Femur (tissue), 1 donor: ENCODE measurements around the gene GMDS.

Experiments used
- DNase-seq: peaks from one replicate; pipeline ENCODE4 v3.0.0-alpha.2; 2017

The GMDS gene

DNA sequence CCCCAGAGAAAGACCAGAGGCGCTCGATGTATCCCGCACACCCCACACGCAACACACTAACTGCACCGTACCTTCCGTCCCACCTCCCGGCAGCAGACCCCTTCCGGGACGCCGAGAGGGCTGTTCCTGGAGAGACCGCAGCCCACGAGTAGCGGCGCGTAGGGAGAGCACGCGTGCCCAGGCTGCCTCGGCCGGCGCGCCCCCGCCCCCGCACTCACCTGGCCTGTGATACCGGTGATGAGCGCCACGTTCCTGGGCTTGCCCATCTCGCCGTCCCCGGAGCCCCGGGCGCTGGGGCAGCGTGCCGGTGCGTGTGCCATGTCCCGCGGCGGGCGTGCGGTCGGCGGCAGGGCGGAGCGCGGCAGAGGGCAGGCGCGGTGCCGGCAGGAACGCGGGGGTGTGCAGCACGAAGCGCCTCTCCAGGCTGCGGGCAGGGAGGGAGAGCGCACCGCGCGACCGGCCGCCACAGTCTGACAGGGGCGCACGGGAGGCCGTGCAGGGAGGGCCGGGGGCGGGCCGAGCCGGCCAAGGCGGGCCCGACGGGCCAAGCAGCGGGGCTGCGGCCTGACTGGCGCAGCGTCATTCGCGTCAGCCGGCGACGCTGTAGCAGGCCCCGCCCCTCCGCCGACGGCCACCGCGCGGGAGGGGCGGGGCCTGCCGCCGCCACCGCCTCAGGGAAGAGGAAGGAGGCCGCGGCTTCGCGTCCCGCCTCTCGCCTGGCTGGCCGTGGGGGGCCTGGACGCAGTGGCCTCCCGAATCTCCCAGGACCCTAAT, at the start of gene GMDS:
Gene GMDS (minus strand): TSS at position 503 of the 774 bp plus-strand sequence.
- DNase-seq: peak; percentile 94

DNA sequence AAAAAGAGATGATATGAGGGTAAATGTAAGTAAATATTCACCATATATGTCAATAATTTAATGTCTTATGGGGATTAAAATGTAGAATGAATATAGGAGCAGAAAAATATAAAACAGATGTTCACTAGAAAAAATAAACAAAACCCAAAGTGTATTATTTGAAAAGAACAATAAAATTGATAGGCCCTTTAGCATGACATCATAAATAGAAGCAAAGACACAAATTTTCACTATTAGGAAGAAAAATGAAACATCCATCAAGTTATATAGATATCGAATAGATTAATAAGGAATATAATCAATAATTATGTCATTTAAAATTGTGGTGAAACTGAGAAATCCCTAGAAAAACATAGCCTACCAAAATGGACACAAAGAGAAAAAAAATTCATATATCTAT, 40.1 kb upstream of the GMDS start:
- no peak for DNase-seq

DNA sequence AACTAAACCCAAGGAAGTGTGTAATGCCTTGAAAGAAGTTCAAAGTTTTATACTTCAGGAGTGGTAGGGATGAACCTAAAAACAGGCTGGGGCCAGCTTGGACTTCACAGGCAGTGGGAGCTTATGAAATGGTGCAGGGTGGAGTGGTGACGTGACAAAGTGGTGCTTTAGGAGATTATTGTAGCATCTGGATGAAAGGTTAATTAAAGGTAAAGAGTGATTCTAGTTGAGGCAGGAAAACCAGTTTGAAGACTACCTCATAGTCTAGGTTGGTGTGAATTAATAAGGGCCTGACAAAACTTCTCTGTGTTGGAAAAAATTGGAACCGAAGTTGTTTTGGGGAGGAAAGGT, 30.5 kb upstream of the GMDS start:
- DNase-seq: no peak

GRCh38 chr6:2274981-2275891, 29.8 kb upstream of the GMDS start:
- DNase-seq: no peak

- no peak for DNase-seq
Measured at GRCh38 chr6:2272696-2273095, 27.3 kb upstream of the GMDS start.

- no peak for DNase-seq
Measured at GRCh38 chr6:2270054-2270453, 24.6 kb upstream of the GMDS start.

DNA sequence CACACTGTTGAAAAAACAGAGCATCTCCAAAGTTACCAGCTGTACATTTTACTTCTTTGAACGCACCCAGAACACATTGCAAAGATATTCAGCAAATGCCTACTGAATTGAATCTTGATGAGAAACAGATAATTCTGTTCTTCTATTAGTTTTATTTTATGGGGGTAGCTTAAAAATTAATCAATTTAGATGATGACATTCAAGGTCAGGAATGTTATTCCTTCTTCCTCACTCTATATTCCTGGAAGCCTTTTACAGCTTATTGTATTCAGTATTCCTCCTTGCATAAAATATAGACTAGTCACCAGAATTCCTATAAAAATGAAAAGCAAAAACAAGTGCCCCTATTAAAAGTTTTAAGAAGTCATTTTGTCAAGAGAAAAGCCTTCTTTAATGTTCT, 21.4 kb upstream of the GMDS start:
- no peak for DNase-seq

DNA sequence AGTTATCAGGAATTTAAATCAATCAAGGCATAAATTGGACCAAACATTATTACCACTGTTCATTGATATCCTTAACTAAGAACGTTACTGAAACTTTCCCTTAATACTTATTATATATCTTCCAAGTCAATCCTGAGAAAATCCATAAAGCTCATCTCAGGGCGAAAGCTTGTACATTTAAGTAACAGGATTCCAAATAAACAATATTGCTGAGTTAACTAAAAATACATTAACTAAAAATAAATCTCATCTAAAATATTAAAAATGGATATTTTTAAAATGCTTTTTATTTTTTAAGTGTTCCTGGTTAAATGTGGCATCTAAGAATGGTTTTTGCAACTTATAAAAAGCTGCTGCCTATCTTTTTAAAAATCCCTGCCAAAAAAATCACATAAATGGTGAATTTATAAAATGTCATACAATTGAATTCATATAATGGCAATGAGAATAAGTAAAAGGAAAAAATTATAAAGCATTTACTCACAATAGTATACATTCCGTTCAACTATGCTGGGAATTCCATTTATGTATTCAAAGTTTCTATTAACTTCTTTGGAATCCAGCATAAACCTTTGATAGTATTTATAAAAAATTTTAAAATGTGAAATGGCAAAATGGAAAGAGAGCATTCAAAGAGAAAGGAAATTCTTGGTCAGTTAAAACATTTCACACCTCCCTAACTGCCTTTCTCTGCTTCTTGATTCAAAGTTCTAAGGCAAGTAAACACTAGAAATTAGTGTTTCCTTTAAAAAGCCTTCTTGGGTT, 20.8 kb upstream of the GMDS start:
- no peak for DNase-seq

DNA sequence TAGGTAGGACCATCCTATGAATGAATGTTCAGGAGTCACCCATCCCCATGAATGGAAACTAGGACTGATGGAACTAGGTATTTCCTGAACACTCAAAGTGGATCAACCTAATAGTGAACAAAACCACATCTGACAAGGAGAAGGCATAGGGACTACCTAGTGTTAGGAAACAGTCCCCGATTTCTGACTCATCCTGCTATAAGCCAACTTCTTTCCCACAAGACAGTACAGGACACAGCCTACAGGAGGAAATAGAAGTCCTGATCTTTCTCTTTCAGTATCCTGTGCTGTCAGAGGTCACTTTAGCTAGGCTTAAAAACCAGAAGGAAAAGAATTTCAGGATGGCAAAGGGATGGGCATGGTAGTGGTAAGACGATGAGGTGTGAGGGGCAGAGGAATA, 19.5 kb upstream of the GMDS start:
- DNase-seq: no peak

GRCh38 chr6:2263896-2264295, 18.5 kb upstream of the GMDS start:
- no peak for DNase-seq

DNA sequence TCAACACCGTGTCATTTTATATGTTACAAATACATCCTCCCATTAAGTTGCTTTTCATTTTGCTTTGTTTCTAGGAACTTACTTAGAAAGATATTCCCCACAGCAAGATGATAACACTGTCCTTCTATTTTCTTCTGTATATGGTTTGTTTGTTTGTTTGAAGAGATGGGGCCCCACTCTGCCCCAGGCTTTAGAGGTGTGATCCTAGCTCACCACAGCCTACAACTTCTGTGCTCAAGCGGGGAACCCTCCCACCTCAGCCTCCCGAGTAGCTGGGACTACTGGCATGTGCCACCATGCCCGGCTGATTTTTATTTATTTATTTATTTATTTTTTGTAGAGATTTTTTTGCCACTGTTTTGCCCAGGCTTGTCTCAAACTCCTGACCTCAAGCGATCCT, 14.2 kb upstream of the GMDS start:
- no peak for DNase-seq

GRCh38 chr6:2259002-2259494, 13.6 kb upstream of the GMDS start:
- no peak for DNase-seq

DNA sequence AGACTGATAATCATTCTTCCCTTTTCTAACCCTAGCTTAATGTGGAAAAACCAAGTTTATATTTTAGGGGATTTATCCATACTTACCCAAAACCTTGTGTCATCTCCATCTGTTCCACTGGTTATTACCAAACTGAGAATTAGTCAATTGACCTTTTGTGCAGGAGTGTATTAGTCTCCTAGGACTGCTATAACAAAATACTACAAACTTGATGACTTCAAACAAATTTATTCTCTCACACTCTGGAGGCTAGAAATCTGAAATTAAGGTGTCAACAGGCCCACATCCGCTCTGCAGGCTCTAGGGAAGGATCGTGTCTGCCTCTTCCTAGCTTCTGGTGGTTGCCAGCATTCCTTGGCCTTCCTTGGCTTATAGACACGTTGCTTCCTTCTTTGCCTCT, 12.7 kb upstream of the GMDS start:
- no peak for DNase-seq

DNA sequence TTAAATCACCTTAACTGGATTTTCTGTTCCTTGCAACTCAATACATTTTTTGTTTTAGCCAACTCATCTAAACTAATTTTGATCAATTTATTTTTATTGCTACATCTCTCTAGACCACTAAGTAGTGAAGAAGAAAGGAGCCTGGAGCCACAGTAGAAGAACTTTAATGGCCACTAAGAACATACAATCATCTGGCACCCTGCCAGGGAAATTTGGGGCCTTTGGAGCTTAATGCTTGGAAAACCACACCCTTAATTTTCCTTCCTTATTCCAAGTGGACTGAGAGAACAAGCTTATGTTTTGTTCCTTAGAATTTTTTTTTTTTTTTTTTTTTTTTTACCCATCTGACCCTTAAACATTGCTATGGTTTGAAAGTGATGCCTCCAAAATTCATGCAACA, 12.0 kb upstream of the GMDS start:
- no peak for DNase-seq

- no peak for DNase-seq
Measured at GRCh38 chr6:2254747-2255146, 9.3 kb upstream of the GMDS start.

GRCh38 chr6:2249126-2249525, 3.7 kb upstream of the GMDS start:
- DNase-seq: no peak

GRCh38 chr6:2247664-2248063, 2.3 kb upstream of the GMDS start:
- DNase-seq: no peak

- peak; percentile 73 for DNase-seq
Measured at GRCh38 chr6:2245877-2246863, 765 bp upstream of the GMDS start.

- peak; percentile 24 for DNase-seq
Measured at GRCh38 chr6:2244261-2245102, 923 bp downstream of the GMDS start.

GRCh38 chr6:2242311-2242710, 3.1 kb downstream of the GMDS start:
- no peak for DNase-seq

DNA sequence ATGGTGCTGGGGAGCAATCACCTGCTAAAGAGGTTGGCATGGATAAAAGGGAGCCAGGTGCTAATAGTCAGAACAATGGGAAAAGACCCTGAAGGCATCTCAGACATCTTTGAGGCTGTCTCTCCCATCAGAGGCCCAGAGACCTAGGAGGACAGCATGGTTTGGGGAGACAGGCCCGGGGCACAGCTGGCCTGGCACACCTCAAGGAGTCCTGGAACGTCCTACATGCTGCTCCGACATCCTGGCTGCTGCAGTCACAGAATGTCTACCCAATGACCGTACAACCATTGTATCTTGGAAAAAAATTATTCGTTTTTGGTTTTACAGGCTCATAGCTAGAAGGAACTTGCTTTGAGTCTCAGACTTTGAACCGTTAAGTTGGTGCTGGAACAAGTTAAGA, 4.4 kb downstream of the GMDS start:
- no peak for DNase-seq
